K562 (cell line): ENCODE measurements around the gene CFAP20DC. TPM values are rescaled to one million over a fixed set of nuclear protein-coding genes. Genes with fewer than 3 reads are reported as not detected.

Source experiments
- ATAC-seq: fragments of 200-7000 bp; cut with Tn5 transposase; 3 replicates; pipeline ENCODE4 v1.9.1; 2020; ENCODE audit warnings: moderate library complexity
- BruUV-seq: library from RNA; stranded (reverse); fragments of 400-500 nt; replicated peaks from 2 replicates; lab custom pipeline; 2021; lab: Mats Ljungman, UMichigan
- CTCF ChIA-PET: fragments of 300-600 bp; formaldehyde crosslinking; extraction: SDS; loops from one replicate; lab custom pipeline; 2021; ENCODE audit warnings: low intra/inter-chr PET ratio; lab: Yijun Ruan, JAX
- POLR2A ChIA-PET: fragments of 300-600, 350-650 bp; sonication (Branson Sonifier 250); formaldehyde crosslinking; extraction: SDS; loops from one replicate; lab custom pipeline; 2021; ENCODE audit warnings: antibody characterized with exemption, inconsistent platforms; lab: Yijun Ruan, JAX
- DNase-seq, 4 experiments: peaks; one replicate each; pipeline versions ENCODE4 v3.0.0 to v3.0.0-alpha.2; 2011 to 2018; ENCODE audit warnings: low spot score in 3 of 4, mixed read lengths in 3 of 4; ENCODE audit errors: extremely low read depth in 1 of 4
- FAIRE-seq: peaks from 2 replicates; lab custom pipeline; 2011; peaks lifted over from hg19 to GRCh38; lab: Jason Lieb, UNC
- H2AFZ ChIP-seq: 2 replicates; pipeline ENCODE4 v1.6.0; 2011; ENCODE audit warnings: low read depth, low read length, control low read depth, inconsistent platforms
- H3K27ac ChIP-seq: fragments of 200-600 bp; 3 replicates; pipeline ENCODE4 v1.8.0; 2011; ENCODE audit warnings: low read depth, mild to moderate bottlenecking, control low read depth, inconsistent platforms, low read length, moderate library complexity, mixed read lengths; ENCODE audit errors: extremely low read depth
- H3K27me3 ChIP-seq, 2 experiments: fragments of 300-600 bp in 1 of 2; 2 replicates in 1 of 2; 3 replicates in 1 of 2; pipeline versions ENCODE4 v1.6.0 to v1.8.0; 2011; ENCODE audit warnings: inconsistent platforms in 2 of 2, low read length in 2 of 2, mild to moderate bottlenecking in 1 of 2, mixed read lengths in 1 of 2, moderate library complexity in 1 of 2; ENCODE audit not compliant: control insufficient read depth in 2 of 2, insufficient read depth in 2 of 2
- H3K36me3 ChIP-seq: fragments of 300-600 bp; 3 replicates; pipeline ENCODE4 v1.8.0; 2011; ENCODE audit warnings: mild to moderate bottlenecking, low read length, inconsistent platforms; ENCODE audit not compliant: control insufficient read depth, insufficient read depth
- H3K4me1 ChIP-seq, 2 experiments: fragments of 200-600 bp in 1 of 2; replicated peaks in 1 of 2; 2 replicates in 1 of 2; 3 replicates in 1 of 2; pipeline versions ENCODE4 v1.5.1 to v1.8.0; 2011; ENCODE audit warnings: inconsistent platforms in 2 of 2, low read length in 2 of 2, mild to moderate bottlenecking in 1 of 2, mixed read lengths in 1 of 2, moderate library complexity in 1 of 2; ENCODE audit not compliant: control insufficient read depth in 2 of 2, insufficient read depth in 2 of 2
- H3K4me2 ChIP-seq: 2 replicates; pipeline ENCODE4 v1.6.1; 2011; ENCODE audit warnings: low read length, control low read depth, inconsistent platforms, mixed read lengths; ENCODE audit not compliant: insufficient read depth
- H3K4me3 ChIP-seq: fragments of 200-600 bp; sonication (generic), shearing (Covaris generic); 2 replicates; pipeline ENCODE4 v1.5.1; 2016; ENCODE audit warnings: control low read depth, inconsistent platforms
- H3K79me2 ChIP-seq: fragments of 200-600 bp; 3 replicates; pipeline ENCODE4 v1.8.0; 2011; ENCODE audit warnings: low read length, inconsistent platforms; ENCODE audit not compliant: control insufficient read depth, insufficient read depth
- H3K9ac ChIP-seq, 2 experiments: 2 replicates each; pipeline versions ENCODE4 v1.6.0 to v1.6.1; 2011; ENCODE audit warnings: low read depth in 2 of 2, low read length in 2 of 2, control low read depth in 1 of 2, inconsistent platforms in 1 of 2, mild to moderate bottlenecking in 1 of 2, mixed read lengths in 1 of 2; ENCODE audit not compliant: insufficient read depth in 1 of 2
- H3K9me1 ChIP-seq: one replicate; pipeline ENCODE4 v1.6.0; 2011; ENCODE audit warnings: inconsistent platforms, mild to moderate bottlenecking, low read length, moderate library complexity; ENCODE audit not compliant: control insufficient read depth, insufficient read depth
- H3K9me3 ChIP-seq: replicated peaks from 2 replicates; pipeline ENCODE4 v1.5.1; 2011; ENCODE audit warnings: low read depth, low read length, inconsistent platforms; ENCODE audit not compliant: control insufficient read depth, insufficient read depth
- H4K20me1 ChIP-seq: replicated peaks from 2 replicates; pipeline ENCODE4 v1.6.1; 2011; ENCODE audit warnings: low read length, inconsistent platforms, mixed read lengths; ENCODE audit not compliant: control insufficient read depth, insufficient read depth
- FOXJ2 ChIP-seq: fragments of 200-800 bp; sonication (Bioruptor generic); IDR thresholded peaks from 2 replicates; pipeline ENCODE4 v1.6.1; 2016; ENCODE audit warnings: missing genetic modification characterization, missing compliant biosample characterization
- IFI16 ChIP-seq: fragments of 250-450 bp; sonication (Bioruptor Pico); IDR thresholded peaks from 2 replicates; pipeline ENCODE4 v2.1.2; 2022; ENCODE audit warnings: mild to moderate bottlenecking, inconsistent platforms
- POLR2H ChIP-seq: IDR thresholded peaks from 2 replicates; pipeline ENCODE4 v1.6.1; 2016; ENCODE audit warnings: missing genetic modification characterization, low read depth, mild to moderate bottlenecking, control low read depth, missing compliant biosample characterization, moderate library complexity
- RBM25 ChIP-seq: fragments of 200-400 bp; formaldehyde crosslinking; IDR thresholded peaks from 2 replicates; pipeline ENCODE4 v1.6.1; 2018; ENCODE audit warnings: low read length, low read depth, moderate library complexity; ENCODE audit not compliant: severe bottlenecking
- SIN3A ChIP-seq, 2 experiments: fragments of 150-350 bp in 1 of 2; IDR thresholded peaks; 2 replicates each; pipeline ENCODE4 v1.6.1; 2011 to 2016; ENCODE audit warnings: borderline replicate concordance in 2 of 2, low read depth in 2 of 2, low read length in 2 of 2, mild to moderate bottlenecking in 2 of 2, moderate library complexity in 2 of 2; ENCODE audit not compliant: control insufficient read depth in 1 of 2
- TEAD1 ChIP-seq, 2 experiments: fragments of 450-650 bp in 1 of 2; sonication (generic) in 1 of 2; formaldehyde crosslinking; IDR thresholded peaks; 2 replicates each; pipeline versions ENCODE4 v1.4.0 to v1.8.0; 2020 to 2022; ENCODE audit warnings: mild to moderate bottlenecking in 2 of 2, missing genetic modification reagents in 1 of 2
- WGBS: fragments of 100-300 bp; shearing (Covaris generic); methylation state at CpG from one replicate; pipeline ENCODE4 v1.1.6; 2016; ENCODE audit warnings: low coverage, mixed read lengths; ENCODE audit not compliant: insufficient coverage; ENCODE audit errors: missing lambda C conversion rate; 5-methylcytosine and 5-hydroxymethylcytosine counted together
- in situ Hi-C: fragments of 300-500 bp; cut with MboI; formaldehyde crosslinking; loops from 4 replicates; pipeline ENCODE4 v1.15.0; 2018; ENCODE audit warnings: inconsistent platforms, mixed read lengths
- intact Hi-C: fragments of 100-400 bp; cut with micrococcal nuclease; formaldehyde crosslinking; loops from 2 replicates; pipeline ENCODE4 v1.14.2; 2022
- polyA plus RNA-seq, 8 experiments: library from polyadenylated mRNA; depleted of rRNA in 4 of 8; stranded (reverse) in 5 of 8; unstranded in 3 of 8; fragments of >200 nt; fragmentation: Nextera tagmentation in 2 of 8; fragmentation: Illumina TruSeq in 1 of 8; extraction: Ambion mirVana in 2 of 8; extraction: Trizol in 1 of 8; gene quantifications; 2 replicates each; pipeline versions ENCODE4 v1.2.1 to v1.2.3, GENCODE V29; 2011 to 2014; ENCODE audit warnings: inconsistent platforms in 1 of 8, missing spikeins in 1 of 8
- total RNA-seq, 7 experiments: library from RNA; depleted of rRNA in 6 of 7; stranded (reverse); fragments of >200 nt in 6 of 7; fragmentation: Illumina TruSeq in 2 of 7; extraction: Trizol in 2 of 7; gene quantifications; 2 replicates each; pipeline versions ENCODE4 v1.2.1 to v1.2.3, GENCODE V29; 2011 to 2021; ENCODE audit warnings: low replicate concordance in 1 of 7
- TF ChIP-seq, protein P1 (sequence below): fragments of 450-650 bp; IDR thresholded peaks from 2 replicates; pipeline ENCODE4 v1.7.0; 2016; ENCODE audit warnings: borderline replicate concordance
- TF ChIP-seq, protein P2 (sequence below): sonication (generic); formaldehyde crosslinking; IDR thresholded peaks from 2 replicates; pipeline ENCODE4 v1.8.1; 2023; ENCODE audit warnings: mild to moderate bottlenecking, missing genetic modification reagents, moderate library complexity
- TF ChIP-seq, protein P3 (sequence below), 2 experiments: fragments of 450-650 bp; IDR thresholded peaks; 2 replicates each; pipeline ENCODE4 v1.6.1; 2016; ENCODE audit warnings: mild to moderate bottlenecking in 2 of 2, borderline replicate concordance in 1 of 2, low read depth in 1 of 2, moderate library complexity in 1 of 2

Gene CFAP20DC
- total and polyA plus RNA-seq, 9 of the 15 experiments (the other 6 are each of a cell fraction or from before 2014, with no cell fraction given): 1.6 to 5.9 (median 4.6) TPM

DNA sequence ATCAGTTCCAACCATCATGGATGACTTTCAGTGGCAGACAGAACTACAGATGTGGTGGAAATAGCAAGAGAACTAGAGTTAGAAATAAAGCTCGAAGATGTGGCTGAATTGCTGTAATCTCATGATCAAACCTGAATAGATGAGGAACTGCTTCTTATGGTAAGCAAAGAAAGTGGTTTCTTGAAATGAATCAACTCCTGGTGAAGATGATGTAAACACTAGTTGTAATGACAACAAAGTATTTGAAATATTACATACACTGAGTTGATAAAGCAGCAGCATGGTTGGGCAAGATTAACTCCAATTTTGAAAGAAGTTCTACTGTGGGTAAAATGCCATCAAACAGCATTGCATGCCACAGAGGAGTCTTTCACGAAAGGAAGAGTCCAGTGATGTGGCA is 251.5 kb downstream of the CFAP20DC start:
- H2AFZ ChIP-seq: no peak overlapping the region
- no peaks in the 10 kb centered on the region for H3K4me1 ChIP-seq
- H3K9me3 ChIP-seq: no peaks in the 10 kb centered on the region
- ChIA-PET POLR2A (no interaction called here), CTCF (no interaction called here)
- intact Hi-C loops (no loop called here), in situ Hi-C loops (no loop called here)
- FAIRE-seq: no peak
- no peaks in the 10 kb centered on the region for H3K79me2 ChIP-seq
- H3K9ac ChIP-seq: no peak overlapping the region
- H3K27ac ChIP-seq: no peak overlapping the region
- H3K36me3 ChIP-seq: 0 out of 3 replicates have a peak, but pooled peaks cover 3% of the 10 kb centered on the region
- H3K27me3 ChIP-seq: no peaks in the 10 kb centered on the region
- H4K20me1 ChIP-seq: no peaks in the 10 kb centered on the region
- ATAC-seq: no peak
- no peak overlapping the region for H3K4me3 ChIP-seq
- BruUV-seq: no TSS peak
- no peak overlapping the region for H3K4me2 ChIP-seq
- no peak for TF ChIP-seq SIN3A (IDR thresholded peaks at IDR 0.05; ENCODE audit: borderline replicate concordance in 2 of 2, control insufficient read depth in 1 of 2, low read depth in 2 of 2, low read length in 2 of 2)
- TF ChIP-seq, protein P1, sequence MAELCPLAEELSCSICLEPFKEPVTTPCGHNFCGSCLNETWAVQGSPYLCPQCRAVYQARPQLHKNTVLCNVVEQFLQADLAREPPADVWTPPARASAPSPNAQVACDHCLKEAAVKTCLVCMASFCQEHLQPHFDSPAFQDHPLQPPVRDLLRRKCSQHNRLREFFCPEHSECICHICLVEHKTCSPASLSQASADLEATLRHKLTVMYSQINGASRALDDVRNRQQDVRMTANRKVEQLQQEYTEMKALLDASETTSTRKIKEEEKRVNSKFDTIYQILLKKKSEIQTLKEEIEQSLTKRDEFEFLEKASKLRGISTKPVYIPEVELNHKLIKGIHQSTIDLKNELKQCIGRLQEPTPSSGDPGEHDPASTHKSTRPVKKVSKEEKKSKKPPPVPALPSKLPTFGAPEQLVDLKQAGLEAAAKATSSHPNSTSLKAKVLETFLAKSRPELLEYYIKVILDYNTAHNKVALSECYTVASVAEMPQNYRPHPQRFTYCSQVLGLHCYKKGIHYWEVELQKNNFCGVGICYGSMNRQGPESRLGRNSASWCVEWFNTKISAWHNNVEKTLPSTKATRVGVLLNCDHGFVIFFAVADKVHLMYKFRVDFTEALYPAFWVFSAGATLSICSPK: no peak
- TF ChIP-seq TEAD1 (CRISPR knock-in tag; IDR thresholded peaks at IDR 0.05): no peak
- TF ChIP-seq POLR2H (tag): no peak
- TF ChIP-seq, protein P2, sequence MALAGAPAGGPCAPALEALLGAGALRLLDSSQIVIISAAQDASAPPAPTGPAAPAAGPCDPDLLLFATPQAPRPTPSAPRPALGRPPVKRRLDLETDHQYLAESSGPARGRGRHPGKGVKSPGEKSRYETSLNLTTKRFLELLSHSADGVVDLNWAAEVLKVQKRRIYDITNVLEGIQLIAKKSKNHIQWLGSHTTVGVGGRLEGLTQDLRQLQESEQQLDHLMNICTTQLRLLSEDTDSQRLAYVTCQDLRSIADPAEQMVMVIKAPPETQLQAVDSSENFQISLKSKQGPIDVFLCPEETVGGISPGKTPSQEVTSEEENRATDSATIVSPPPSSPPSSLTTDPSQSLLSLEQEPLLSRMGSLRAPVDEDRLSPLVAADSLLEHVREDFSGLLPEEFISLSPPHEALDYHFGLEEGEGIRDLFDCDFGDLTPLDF (CRISPR knock-in tag): no peak
- TF ChIP-seq, protein P3, sequence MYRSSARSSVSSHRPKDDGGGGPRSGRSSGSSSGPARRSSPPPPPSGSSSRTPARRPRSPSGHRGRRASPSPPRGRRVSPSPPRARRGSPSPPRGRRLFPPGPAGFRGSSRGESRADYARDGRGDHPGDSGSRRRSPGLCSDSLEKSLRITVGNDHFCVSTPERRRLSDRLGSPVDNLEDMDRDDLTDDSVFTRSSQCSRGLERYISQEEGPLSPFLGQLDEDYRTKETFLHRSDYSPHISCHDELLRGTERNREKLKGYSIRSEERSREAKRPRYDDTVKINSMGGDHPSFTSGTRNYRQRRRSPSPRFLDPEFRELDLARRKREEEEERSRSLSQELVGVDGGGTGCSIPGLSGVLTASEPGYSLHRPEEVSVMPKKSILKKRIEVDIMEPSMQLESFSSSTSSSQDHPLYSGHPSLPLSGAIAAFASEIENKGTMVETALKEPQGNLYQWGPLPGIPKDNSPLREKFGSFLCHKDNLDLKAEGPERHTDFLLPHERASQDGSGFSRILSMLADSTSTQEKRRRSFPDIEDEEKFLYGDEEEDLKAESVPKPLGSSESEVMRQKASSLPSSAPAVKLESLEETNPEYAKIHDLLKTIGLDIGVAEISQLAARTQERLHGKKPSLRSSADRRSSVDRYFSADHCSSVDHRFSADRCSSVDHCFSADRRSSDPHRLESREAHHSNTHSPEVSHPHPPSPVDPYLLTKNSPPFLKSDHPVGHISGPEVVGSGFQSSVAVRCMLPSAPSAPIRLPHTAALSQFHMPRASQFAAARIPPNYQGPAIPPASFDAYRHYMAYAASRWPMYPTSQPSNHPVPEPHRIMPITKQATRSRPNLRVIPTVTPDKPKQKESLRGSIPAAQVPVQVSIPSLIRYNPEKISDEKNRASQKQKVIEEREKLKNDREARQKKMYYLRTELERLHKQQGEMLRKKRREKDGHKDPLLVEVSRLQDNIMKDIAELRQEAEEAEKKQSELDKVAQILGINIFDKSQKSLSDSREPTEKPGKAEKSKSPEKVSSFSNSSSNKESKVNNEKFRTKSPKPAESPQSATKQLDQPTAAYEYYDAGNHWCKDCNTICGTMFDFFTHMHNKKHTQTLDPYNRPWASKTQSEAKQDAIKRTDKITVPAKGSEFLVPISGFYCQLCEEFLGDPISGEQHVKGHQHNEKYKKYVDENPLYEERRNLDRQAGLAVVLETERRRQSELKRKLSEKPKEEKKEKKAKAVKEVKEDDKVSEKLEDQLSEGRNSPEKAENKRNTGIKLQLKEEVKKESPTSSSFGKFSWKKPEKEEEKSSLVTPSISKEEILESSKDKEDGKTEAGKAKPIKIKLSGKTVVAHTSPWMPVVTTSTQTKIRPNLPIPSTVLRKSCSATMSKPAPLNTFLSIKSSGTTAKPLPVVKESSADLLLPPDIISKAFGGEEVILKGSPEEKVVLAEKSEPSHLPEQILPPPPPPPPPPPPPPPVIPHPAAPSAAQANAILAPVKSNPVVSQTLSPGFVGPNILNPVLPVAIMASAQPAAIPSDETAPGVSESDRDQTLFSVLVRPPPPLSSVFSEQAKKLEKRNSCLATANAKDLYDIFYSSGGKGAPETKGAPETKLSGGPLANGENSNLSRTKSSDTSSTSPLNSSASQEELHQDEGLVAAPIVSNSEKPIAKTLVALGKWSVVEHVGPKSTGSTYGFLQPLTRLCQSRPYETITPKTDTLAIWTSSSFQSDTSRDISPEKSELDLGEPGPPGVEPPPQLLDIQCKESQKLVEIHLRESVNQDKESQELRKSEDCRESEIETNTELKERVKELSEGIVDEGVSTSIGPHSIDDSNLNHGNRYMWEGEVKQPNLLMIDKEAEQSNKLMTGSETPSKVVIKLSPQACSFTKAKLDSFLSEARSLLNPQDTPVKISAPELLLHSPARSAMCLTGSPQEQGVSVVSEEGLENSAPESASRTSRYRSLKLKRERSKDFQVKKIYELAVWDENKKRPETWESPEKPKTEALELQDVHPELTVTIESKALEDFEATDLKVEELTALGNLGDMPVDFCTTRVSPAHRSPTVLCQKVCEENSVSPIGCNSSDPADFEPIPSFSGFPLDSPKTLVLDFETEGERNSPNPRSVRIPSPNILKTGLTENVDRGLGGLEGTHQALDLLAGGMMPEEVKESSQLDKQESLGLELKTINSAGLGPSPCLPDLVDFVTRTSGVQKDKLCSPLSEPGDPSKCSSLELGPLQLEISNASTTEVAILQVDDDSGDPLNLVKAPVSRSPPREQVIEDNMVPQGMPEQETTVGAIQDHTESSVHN (IDR thresholded peaks at IDR 0.05; ENCODE audit: borderline replicate concordance in 1 of 2, low read depth in 1 of 2): no peak
- no peak for TF ChIP-seq FOXJ2
- TF ChIP-seq IFI16: no peak
- TF ChIP-seq RBM25: no peak
- no peak for DNase-seq
- 63% methylated on average over 2 of the region's 2 CpGs for WGBS
- H3K9me1 ChIP-seq: no peaks in the 10 kb centered on the region
